ENCODE data around the gene EPOP. TPM values are rescaled to one million over a fixed set of nuclear protein-coding genes. Genes with fewer than 3 reads are reported as not detected.
A peak's percentile ranks its signal among the peaks of the same experiment; 100 is the strongest.

EPOP gene
- total and polyA plus RNA-seq, 2 of the 13 experiments (the other 11 are each of a cell fraction or from before 2014, with no cell fraction given): 14.7 to 37.8 TPM

- TF ChIP-seq DRAP1 (CRISPR knock-in tag; IDR thresholded peaks at IDR 0.05) (peak; percentile 86), CHCHD3 (CRISPR knock-in tag; IDR thresholded peaks at IDR 0.05) (0 out of 2 replicates have a peak, but pooled peaks have one; percentile 8), TBL1XR1 (IDR thresholded peaks at IDR 0.05; ENCODE audit: borderline replicate concordance, low read length, partially characterized antibody) (peak; percentile 97), SUZ12 (IDR thresholded peaks at IDR 0.05; ENCODE audit: low read depth, low read length) (no peak), ZSCAN12 (CRISPR knock-in tag; IDR thresholded peaks at IDR 0.05) (no peak), MTA1 (CRISPR knock-in tag; IDR thresholded peaks at IDR 0.05; ENCODE audit: borderline replicate concordance) (peak; percentile 87; the same call in 1 of the 2 replicates), NR2F2 (IDR thresholded peaks at IDR 0.05; ENCODE audit: borderline replicate concordance, low read depth) (peak; percentile 93), ZBTB8A (CRISPR knock-in tag; IDR thresholded peaks at IDR 0.05; ENCODE audit: borderline replicate concordance, low read depth) (no peak), CREB1 (IDR thresholded peaks at IDR 0.05) (peak; percentile 67), CREB1 (CRISPR knock-in tag; IDR thresholded peaks at IDR 0.05) (peak; percentile 93), ZMYM2 (CRISPR knock-in tag; IDR thresholded peaks at IDR 0.05) (peak; percentile 79), ZFY (CRISPR knock-in tag; IDR thresholded peaks at IDR 0.05) (peak; percentile 69), MXI1 (IDR thresholded peaks at IDR 0.05; ENCODE audit: borderline replicate concordance, low read depth, low read length) (peak; percentile 69; the same call in 2 of the 3 replicates), CEBPZ (IDR thresholded peaks at IDR 0.05; ENCODE audit: low read length) (no peak), CHD2 (IDR thresholded peaks at IDR 0.05; ENCODE audit: low read depth, low read length) (peak; percentile 75), ARNT (IDR thresholded peaks at IDR 0.05) (no peak), ZNF660 (CRISPR knock-in tag; IDR thresholded peaks at IDR 0.05; ENCODE audit: borderline replicate concordance, low read depth) (no peak), TAF1 (CRISPR knock-in tag; IDR thresholded peaks at IDR 0.05) (peak; percentile 83), ZFP82 (CRISPR knock-in tag; IDR thresholded peaks at IDR 0.05; ENCODE audit: borderline replicate concordance) (peak; percentile 97), ZMYM3 (CRISPR knock-in tag; IDR thresholded peaks at IDR 0.05) (peak; percentile 94), PATZ1 (CRISPR knock-in tag; IDR thresholded peaks at IDR 0.05) (peak; percentile 100)
These were observed 29.2 kb upstream of the EPOP start (continued) for GRCh38 chr17:38703742-38704605.
